GM10266 (cell line): ENCODE results near the gene RHBDL3.

ENCODE experiments used
- DNase-seq: peaks from one replicate; pipeline ENCODE4 v3.0.0; 2012; ENCODE audit errors: extremely low spot score
- CTCF ChIP-seq: IDR thresholded peaks from 2 replicates; pipeline ENCODE4 v1.5.1; 2012; ENCODE audit warnings: mild to moderate bottlenecking, low read depth; ENCODE audit not compliant: control insufficient read depth, insufficient read depth; ENCODE audit errors: missing control alignments

RHBDL3 gene

GRCh38 chr17:32302037-32302436 is 36.4 kb downstream of the RHBDL3 start:
- no peak for TF ChIP-seq CTCF
- DNase-seq, result no peak

- no peak for DNase-seq
- TF ChIP-seq CTCF, result no peak
Observed at GRCh38 chr17:32302860-32303649, 37.4 kb downstream of the RHBDL3 start.

GRCh38 chr17:32303781-32304288 is 38.2 kb downstream of the RHBDL3 start:
- TF ChIP-seq CTCF, result no peak
- DNase-seq, result no peak

GRCh38 chr17:32305049-32305448 is 39.4 kb downstream of the RHBDL3 start:
- no peak for DNase-seq

GRCh38 chr17:32307658-32308057 is 42.0 kb downstream of the RHBDL3 start:
- TF ChIP-seq CTCF, result no peak

More at GRCh38 chr17:32305049-32305448, 39.4 kb downstream of the RHBDL3 start:
- TF ChIP-seq CTCF, result no peak

GRCh38 chr17:32311028-32311536 is 45.5 kb downstream of the RHBDL3 start:
- no peak for TF ChIP-seq CTCF
- no peak for DNase-seq

More at GRCh38 chr17:32307658-32308057, 42.0 kb downstream of the RHBDL3 start:
- DNase-seq, result no peak

GRCh38 chr17:32314636-32315035 is 49.0 kb downstream of the RHBDL3 start:
- TF ChIP-seq CTCF, result no peak
- DNase-seq, result no peak
